ENCODE measurements around the gene GDF2.

GRCh38 chr10:47346581-47347302 lies 24.5 kb downstream of the GDF2 start:
- TF ChIP-seq CTCF (IDR thresholded peaks at IDR 0.05) (no peak), EP300 (IDR thresholded peaks at IDR 0.05) (no peak), POLR2A (IDR thresholded peaks at IDR 0.05) (no peak)

Measured in tibial nerve (tissue), 4 donors.